HG02870 (cell line): ENCODE results near the gene TMEM158.

Source experiments
- ATAC-seq: cut with Tn5 transposase; IDR thresholded peaks from one replicate; pipeline ENCODE4 v1.9.1; 2021; ENCODE audit warnings: mild to moderate bottlenecking, moderate library complexity; ENCODE audit not compliant: unreplicated experiment

The TMEM158 gene

GRCh38 chr3:45205126-45205525 lies 21.0 kb downstream of the TMEM158 start:
- ATAC-seq = no peak

DNA sequence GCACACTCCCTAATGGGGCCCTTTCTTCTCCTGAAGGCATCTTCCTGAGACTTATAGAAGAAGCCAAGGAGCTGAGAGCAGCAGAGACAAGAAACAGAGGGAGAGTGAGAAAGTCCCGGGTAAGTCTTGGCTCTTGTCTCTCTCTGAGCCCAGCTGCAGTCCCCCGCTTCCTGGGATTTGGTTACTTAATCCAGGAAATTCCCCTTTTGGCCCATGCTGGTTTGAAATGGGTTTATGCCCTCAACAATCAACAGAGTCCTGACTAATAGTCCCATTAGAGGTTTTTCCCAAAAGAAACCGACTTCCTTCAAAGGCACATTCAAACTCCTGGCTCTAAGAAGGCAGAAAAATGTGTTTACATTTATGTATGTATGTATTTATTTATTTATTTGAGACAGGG lies 22.0 kb downstream of the TMEM158 start:
- no peak for ATAC-seq

DNA sequence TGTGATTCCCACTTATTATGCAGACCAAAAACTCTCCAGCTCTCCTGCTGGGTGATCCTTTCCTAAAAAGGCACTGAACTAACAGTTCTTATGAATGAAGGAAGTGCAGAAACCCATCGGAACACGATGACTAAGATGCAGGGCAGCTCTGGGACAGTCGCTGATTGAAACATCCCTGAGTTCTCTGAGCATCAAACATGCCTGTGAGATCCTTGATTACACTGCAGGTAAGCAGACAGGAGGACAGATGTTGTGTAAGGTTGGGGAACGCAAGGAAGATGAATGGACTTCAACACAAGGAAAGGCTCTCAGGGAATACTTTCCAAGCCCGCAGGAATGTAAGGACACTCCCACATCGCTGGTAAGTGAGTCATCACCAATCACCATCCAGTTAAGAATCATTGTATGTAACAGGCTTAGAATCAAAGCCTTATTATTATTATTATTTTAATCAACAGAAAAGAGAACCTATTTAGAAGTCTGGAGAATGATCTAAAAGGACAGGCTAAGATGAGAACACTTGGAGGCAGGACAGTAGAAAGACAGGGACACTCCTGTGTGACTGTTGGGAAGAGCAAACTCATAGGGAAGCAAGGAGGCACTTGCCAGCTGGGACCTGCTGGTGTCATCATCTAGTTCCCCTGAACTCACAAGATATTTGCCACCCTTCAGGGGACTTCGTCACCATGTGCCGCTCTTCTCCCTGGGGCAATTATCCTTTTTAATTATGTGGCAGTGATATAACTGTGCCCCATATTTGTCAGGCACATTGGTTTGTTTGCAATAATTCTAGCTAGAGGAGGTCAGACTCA lies 26.0 kb downstream of the TMEM158 start:
- no peak for ATAC-seq

DNA sequence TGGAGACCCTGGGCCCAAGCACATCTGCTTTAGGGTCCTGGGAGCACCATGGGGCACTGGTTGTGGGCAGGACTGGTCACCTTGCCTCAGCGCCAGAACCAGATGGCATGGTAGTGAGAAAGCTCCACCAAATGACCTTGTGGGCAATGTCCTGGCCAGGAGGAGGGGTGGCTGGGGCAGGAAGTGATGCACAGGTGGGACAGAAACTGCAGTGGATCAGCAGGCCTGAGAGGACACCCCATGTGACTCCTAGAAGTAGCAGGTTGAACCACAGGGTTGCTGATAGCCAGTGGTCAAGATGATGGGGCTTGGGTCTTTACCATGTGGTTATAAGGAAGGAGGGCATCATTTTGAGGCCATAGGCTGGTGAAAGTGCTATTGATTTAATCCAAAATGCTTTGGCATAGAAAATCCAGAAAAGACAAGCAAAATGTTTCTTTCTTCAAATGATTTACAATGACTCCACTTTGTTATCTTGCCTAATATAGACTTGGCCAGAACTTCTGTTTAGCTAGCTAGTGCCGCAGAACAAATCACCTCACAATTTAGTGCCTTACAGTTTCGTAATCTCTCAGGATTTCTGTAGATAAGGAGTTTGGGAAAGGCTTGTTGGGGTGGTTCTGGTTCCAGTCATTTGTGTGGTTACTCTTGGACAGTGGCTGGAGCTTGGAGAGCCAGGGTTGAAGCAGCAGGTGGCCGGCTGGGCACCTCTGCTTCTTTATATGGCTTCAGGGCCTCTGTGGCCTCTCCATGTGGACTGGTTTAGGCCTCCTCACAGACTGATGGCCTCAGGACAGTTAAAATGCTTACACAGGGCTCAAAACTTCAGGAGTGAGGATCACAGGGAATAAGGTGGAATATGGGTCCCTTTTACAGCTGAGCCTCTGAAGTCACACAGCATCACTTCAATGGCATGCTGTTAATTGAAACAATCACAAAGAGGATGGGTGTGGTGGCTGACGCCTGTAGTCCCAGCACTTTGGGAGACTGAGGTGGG lies 27.5 kb downstream of the TMEM158 start:
- ATAC-seq = no peak

DNA sequence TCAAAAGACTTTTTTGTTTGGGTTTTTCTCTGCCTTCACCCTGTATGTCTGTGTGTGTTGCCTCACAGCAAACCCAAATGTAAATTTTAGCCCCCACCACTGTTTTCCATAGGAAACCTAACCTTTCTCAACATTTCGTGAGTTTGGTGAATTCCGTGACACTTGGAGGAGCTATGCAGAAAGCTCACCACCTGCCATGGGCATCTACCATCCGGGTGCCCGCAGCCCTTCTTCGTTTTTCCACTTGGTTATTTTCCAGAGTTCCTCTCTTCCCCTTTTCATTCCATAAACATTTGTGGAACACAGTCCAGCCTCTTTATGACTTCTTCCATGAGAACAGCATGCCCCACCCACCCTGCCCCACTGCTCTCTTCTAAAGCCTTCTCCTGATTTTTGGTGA lies 31.3 kb downstream of the TMEM158 start:
- ATAC-seq = no peak

DNA sequence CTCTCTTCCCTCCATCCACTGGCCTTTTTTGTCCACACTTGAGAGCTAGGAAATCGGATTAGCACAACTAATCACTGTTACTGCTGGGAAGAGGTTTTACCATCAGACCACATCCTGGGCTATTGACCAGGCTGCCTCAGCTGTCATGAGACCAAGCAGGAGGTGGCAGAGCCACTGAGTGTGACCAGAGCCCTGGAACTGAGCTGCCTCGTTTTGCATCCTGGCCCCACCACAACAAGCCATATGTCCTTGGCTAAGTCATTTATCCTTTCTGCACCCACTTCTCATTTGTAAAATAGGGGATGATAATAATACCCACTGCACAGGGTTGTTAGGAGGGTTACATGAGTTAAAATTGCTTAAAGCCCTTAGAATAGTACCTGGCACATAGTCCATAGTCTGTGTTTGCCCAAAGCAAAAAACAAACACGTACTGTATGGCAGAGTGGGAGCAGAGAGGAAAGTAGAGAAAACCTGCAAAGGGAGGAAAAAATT lies 34.1 kb downstream of the TMEM158 start:
- ATAC-seq = no peak

GRCh38 chr3:45191424-45191823 lies 34.7 kb downstream of the TMEM158 start:
- no peak for ATAC-seq

DNA sequence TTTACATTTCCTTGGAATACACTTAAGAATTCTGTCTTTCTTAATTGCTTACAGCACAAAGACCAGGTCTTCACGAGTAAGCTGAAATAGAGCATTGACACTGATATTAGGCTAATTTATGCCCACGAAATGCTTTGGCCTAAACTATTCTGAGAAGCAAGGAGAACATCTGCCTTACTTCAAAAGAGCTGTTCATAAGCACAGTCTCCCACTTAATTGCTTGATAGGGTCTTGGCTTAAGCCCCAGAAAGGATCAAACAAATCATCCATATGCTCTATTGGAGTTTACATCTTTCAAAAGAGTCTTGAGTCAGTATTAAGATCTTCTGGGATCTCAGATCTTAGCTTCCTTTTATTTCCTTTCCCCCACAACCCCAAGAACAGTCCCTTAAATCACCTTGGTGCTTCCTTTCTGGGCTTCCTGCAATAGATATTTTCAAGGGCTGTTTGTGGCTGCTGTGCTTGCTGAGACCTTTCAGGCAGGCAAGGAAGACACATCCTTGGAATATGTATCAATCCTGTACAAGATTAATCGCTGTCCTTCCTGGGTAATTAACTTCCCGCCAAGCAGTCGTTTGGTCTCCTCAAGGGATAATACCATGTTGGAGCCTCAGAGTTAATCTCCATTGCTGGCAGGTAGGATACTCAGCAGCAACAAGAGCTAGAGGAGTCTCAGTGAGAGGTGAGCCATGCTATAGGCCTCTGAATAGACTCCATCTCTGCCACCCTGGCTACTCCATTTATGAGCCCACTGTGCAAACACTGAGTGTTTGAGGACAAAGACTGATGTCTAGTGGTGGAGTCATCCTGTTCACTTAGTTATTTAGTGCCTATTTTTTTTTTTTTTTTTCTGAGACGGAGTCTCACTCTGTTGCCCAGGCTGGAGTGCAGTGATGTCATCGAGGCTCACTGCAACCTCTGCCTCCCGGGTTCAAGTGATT lies 37.1 kb downstream of the TMEM158 start:
- no peak for ATAC-seq

DNA sequence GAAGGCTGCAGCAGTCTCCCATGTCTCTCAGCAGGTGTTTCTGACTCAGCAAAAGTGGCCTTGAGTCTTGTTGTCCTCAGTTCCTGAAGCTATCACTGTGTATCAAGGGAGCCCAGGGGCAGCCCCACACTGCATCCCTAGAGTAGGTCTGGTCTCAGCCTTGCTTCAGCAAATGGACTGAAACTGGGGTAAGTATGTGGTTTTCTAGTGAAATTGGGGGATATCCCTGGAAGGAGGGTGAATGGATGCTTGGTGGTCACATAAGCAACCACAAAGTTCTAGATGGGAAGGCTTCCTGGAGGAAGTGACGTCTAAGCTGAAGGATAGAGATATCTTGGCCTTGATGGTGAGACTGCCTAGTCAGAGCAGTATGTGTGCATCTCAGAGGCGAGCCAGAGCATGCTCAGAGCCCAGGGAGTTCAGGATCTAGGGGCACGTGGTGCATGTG lies 38.4 kb downstream of the TMEM158 start:
- no peak for ATAC-seq

- no peak for ATAC-seq
Measured at GRCh38 chr3:45186871-45187270, 39.2 kb downstream of the TMEM158 start.

GRCh38 chr3:45185461-45185860 lies 40.6 kb downstream of the TMEM158 start:
- ATAC-seq = no peak

DNA sequence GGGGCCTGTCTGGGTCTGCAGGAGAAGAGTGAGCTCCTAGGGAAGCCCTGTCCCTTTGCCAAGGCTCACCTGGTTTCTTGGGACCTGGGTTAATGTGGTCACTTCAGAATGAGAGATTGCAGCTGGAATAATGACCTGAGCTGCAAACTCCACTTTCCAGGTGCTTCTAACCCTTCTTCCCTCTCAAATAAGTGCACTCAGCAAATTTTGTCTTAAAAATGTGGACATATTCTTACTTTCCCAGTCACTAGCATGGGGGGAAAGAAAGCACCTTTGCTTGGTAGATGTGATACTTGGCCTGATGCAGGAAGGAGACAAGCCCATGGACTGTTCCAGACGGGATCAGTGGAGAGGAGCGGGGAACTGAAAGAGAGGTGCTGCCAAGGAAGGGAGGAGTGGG lies 41.0 kb downstream of the TMEM158 start:
- no peak for ATAC-seq

DNA sequence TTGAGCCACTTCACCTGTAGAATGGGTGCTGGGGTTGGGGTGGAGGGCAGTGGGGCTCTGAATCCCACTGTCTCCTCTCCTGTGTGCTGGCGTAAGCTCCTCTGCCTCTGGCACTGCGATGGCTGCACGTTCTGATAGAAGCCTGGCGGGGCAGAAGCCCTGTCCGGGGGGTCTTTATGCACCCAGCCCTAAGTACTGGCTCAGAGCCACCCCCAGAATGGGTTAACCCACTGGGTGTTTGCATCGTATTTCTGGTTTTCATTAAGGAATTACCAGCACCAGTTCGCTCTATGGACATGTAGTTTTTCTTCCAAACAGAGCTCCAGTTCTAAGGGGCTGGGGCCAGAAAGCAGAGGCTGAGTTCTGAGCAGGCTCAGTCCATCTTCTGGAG lies 42.2 kb downstream of the TMEM158 start:
- no peak for ATAC-seq

DNA sequence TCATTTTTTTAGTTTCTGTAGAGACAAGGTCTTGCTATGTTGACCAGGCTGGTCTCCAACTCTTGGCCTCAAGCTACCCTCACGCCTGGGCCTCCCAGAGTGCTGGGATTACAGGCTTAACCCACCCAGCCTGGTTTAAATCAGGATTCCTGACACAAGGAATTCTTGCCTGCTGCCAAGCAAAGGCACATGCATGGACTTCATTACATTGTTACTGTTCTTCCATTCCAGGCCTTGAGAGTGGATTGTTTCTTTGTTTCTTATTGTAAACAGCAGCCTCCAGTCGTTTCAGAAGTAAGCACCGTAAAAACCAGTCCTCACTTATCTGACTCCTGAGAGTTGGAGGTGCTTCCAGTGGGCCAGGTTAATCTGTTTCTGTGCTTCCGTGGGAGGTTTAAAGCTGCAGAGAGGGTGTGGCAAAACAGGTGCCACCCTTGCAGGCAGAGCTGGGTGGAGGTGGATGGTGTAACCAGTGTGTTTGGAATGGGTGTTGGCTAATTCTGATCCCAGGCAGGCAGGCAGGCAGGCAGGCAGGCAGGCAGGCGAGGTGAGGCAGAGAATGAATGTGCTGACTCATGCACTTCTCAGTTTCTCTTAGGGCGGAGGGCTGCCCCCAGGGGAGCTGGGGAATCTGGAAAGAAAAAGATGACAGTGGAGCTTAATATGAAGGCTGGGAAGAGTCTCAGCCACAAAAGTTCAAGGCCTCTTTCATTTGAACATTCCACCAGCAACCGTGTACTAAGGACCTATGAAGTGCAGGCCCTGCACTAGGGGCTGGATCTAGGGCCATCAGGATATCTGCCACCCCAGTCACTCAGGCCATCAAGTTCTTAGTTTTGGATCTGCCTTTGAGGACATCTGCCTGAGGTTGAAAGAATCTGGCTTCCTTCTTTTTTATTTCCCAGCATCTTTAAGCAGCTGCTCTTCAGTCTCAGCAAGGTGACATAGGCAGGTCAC lies 42.9 kb downstream of the TMEM158 start:
- no peak for ATAC-seq

DNA sequence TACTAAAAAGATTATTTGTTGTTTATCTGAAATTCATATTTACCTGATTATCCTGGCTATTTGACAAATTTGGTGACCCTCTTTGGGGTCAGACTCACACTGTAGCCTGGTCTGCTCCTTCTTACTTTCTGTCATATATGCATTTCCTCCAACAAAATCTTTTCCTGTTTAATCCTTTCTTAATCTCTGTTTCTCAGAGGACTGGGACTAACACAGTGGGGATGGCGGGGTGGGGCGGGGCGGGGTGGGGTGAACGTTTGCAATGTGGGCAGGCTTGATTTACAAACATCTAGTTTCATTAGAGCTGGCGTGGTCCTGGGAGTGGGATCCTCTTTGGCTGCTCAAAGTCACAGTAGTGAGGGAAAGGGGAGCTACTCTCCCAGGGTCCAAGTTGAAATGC lies 44.6 kb downstream of the TMEM158 start:
- ATAC-seq = no peak

- no peak for ATAC-seq
Measured at GRCh38 chr3:45180899-45181298, 45.2 kb downstream of the TMEM158 start.

DNA sequence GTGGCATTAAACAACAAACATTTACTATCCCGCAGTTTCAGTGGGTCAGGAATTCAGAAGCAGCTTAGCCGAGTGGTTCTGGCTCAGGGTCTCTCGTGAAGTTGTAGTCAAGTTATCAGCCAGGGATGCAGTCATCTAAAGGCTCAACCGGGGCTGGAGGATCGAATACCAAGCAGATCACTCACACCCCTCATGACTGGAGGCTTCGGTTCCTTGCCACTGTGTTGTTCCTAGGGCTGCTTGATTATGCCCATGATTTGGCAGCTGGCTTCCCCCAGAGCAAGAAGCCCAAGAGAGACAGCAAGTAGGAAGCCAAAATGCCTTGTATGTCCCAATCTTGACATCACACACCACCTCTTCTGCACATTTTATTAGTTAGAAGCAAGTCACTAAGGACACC lies 46.0 kb downstream of the TMEM158 start:
- ATAC-seq = no peak

- ATAC-seq = no peak
Measured at GRCh38 chr3:45179163-45179562, 46.9 kb downstream of the TMEM158 start.
